Stimulated activated CD8-positive, alpha-beta memory T cell treated with anti-CD3 and anti-CD28 coated beads, Interleukin-4, amount 100 ng/mL, for 48 hours (primary cell): ENCODE results near the gene KRTAP9-7.
"Not testable (repeated sequence)": the region's sequence is repeated elsewhere in the genome, so short reads cannot be mapped to it uniquely, and the experiment has no call there.

Source experiments
- DNase-seq: peaks from one replicate; pipeline ENCODE4 v3.0.0-alpha.2; 2020

KRTAP9-7 gene, protein sequence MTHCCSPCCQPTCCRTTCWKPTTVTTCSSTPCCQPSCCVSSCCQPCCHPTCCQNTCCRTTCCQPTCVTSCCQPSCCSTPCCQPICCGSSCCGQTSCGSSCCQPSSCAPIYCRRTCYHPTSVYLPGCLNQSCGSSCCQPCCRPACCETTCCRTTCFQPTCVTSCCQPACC

DNA sequence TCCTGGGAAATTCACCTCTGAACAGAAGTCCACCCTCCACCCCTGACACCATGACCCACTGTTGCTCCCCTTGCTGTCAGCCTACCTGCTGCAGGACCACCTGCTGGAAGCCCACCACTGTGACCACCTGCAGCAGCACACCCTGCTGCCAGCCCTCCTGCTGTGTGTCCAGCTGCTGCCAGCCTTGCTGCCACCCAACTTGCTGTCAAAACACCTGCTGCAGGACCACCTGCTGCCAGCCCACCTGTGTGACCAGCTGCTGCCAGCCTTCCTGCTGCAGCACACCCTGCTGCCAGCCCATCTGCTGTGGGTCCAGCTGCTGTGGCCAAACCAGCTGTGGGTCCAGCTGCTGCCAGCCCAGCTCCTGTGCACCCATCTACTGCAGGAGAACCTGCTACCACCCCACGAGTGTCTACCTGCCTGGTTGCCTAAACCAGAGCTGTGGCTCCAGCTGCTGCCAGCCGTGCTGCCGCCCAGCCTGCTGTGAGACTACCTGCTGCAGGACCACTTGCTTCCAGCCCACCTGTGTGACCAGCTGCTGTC, at the start of gene KRTAP9-7:
TSS of gene KRTAP9-7 (plus strand) at position 51 of the 543 bp plus-strand sequence. CDS start at position 51, 0 bp downstream.
- not testable (repeated sequence) for DNase-seq

DNA sequence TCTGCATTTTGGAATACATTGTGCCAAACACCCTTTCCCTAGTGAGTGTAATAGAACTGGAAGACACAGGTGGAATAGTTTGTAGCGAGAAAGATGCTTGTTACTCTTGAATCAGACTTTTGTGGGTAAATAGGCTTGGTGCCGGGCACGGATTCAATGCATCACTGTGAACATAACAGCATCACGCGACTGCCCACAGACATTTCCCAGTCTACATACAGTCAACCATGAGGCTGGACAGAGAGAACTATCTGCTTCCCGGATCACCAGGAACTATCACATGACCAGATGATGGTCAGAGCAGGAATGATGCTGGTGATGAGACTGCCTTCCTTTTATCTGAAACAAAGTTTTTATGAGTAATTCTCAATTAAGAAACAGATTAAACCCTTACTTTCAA, 49.4 kb upstream of the KRTAP9-7 start:
- no peak for DNase-seq

DNA sequence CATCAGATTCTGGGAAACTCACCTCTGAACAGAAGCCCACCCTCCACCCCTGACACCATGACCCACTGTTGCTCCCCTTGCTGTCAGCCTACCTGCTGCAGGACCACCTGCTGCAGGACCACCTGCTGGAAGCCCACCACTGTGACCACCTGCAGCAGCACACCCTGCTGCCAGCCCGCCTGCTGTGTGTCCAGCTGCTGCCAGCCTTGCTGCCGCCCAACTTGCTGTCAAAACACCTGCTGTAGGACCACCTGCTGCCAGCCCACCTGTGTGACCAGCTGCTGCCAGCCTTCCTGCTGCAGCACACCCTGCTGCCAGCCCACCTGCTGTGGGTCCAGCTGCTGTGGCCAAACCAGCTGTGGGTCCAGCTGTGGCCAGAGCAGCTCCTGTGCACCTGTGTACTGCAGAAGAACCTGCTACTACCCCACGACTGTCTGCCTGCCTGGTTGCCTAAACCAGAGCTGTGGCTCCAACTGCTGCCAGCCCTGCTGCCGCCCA, 48.9 kb upstream of the KRTAP9-7 start, which contains the start of gene KRTAP9-2:
TSS of gene KRTAP9-2 (plus strand) at position 51 of the 498 bp plus-strand sequence. CDS start at position 58, 7 bp downstream.
- not testable (repeated sequence) for DNase-seq

DNA sequence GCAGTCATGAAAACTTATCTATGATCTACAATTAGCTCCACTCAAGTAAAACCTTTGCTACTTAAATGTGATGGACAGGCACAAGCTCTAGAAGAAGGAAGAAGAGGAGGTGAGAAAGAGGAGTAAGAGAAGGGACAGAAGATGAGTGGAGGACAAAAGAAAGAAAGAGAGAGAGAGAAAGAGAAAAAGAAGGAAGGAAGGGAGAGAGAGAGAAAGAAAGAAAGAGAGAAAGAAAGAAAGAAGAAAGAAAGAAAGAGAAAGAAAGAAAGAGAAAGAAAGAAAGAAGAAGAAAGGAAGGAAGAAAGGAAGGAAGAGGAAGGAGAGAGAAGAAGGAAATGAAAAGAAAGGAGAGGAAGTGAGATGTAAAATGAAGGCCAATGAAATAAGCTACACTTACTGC, 45.4 kb upstream of the KRTAP9-7 start:
- DNase-seq = no peak

DNA sequence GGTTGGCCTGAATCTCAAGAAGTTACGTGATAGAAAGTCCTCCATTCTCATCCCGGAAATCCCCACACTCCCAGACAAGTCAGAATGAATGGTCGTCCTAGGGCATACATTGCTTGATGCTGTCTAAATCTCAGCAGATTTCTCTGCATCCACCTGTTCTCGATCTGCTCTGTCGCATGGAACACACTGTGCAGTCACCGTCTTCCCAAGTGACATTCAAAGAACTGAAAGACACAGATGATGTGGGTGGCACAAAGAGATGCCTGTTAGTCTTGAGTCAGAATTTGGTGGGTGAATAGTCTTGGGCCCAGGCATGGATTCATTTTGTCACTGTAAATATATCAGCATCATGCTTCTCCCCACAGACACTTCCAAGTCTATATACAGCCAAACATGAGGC, 43.8 kb upstream of the KRTAP9-7 start:
- no peak for DNase-seq

DNA sequence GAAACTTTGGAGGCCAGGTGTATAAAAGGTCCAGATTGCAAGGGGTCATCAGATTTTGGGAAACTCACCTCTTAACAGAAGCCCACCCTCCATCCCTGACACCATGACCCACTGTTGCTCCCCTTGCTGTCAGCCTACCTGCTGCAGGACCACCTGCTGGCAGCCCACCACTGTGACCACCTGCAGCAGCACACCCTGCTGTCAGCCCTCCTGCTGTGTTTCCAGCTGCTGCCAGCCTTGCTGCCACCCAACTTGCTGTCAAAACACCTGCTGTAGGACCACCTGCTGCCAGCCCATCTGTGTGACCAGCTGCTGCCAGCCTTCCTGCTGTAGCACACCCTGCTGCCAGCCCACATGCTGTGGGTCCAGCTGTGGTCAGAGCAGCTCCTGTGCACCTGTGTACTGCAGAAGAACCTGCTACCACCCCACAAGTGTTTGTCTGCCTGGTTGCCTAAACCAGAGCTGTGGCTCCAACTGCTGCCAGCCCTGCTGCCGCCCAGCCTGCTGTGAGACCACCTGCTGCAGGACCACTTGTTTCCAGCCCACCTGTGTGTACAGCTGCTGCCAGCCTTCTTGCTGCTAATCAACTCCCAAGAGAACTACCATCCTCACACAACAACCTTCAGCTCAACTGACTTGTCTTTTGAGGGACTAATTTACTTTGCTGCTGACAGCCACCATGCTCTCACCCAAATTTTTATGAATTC, 42.9 kb upstream of the KRTAP9-7 start, which contains the start of gene KRTAP9-3:
TSS of gene KRTAP9-3 (plus strand) at position 51 of the 707 bp plus-strand sequence. CDS start at position 104, 53 bp downstream.
- not testable (repeated sequence) for DNase-seq

DNA sequence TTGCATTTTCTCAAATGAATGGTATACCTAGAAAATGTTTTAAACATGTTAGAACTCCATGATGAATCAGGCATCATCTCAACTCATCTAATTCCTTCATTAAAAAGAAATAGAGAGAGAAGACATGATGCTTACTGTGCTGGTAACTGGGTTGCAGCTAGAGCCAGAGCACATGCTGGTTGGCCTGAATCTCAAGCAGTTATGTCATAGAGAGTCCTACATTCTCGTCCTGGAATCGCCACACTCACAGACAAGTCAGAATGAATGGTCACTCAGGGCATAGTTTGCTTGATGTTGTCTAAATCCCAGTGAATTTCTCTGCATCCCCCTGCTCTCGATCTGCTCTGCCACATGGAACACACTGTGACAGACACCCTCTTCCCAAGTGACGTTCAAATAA, 38.4 kb upstream of the KRTAP9-7 start:
- DNase-seq = not testable (repeated sequence)

DNA sequence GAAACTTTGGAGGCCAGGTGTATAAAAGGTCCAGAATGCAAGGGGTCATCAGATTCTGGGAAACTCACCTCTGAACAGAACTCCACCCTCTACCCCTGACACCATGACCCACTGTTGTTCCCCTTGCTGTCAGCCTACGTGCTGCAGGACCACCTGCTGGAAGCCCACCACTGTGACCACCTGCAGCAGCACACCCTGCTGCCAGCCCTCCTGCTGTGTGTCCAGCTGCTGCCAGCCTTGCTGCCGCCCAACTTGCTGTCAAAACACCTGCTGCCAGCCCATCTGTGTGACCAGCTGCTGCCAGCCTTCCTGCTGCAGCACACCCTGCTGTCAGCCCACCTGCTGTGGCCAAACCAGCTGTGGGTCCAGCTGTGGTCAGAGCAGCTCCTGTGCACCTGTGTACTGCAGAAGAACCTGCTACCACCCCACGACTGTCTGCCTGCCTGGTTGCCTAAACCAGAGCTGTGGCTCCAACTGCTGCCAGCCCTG, 37.5 kb upstream of the KRTAP9-7 start, which contains the start of gene KRTAP9-8:
TSS of gene KRTAP9-8 (plus strand) at position 51 of the 489 bp plus-strand sequence. CDS start at position 104, 53 bp downstream.
- not testable (repeated sequence) for DNase-seq

DNA sequence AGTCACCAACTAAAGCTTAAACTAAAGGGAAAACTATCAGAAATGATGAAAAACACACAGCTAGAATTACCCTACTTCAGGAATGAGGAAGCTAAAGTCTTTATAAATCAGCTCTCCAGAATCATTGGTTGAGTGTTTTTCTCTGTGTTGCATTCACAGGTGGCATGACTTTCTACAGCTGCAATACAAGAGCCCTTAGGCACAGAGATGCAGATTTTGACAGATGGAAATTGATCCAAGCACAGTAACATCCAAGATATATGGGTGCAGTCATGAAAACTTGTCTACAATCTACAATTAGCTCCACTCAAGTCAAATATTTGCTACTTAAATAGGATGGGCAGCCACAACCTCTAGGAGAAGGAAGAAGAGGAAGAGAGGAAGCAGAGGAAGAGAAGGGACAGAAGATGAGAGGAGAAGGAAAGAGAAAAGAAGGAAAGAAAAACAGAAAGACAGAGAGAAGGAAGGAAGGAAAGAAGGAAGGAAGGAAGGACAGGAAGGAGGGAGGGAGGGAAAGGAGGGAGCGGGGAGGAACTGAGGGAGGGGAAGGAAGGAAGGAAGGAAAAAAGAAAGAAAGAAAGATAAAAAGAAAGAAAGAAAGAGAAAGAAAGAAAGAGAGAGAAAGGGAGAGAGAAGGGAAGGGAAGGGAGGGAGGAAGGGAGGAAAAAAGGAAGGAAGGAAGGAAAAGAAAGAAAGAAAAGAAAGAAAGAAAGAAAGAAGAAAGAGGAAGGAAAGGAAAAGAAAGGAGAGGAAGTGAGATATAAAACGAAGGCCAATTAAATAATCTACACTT, 28.3 kb upstream of the KRTAP9-7 start:
- not testable (repeated sequence) for DNase-seq

DNA sequence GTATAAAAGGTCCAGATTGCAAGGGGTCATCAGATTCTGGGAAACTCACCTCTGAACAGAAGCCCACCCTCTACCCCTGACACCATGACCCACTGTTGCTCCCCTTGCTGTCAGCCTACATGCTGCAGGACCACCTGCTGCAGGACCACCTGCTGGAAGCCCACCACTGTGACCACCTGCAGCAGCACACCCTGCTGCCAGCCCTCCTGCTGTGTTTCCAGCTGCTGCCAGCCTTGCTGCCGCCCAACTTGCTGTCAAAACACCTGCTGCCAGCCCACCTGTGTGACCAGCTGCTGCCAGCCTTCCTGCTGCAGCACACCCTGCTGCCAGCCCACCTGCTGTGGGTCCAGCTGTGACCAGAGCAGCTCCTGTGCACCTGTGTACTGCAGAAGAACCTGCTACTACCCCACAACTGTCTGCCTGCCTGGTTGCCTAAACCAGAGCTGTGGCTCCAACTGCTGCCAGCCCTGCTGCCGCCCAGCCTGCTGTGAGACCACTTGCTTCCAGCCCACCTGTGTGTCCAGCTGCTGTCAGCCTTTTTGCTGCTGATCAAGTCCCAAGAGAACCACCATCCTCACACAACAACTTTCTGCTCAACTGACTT, 25.8 kb upstream of the KRTAP9-7 start, which contains the start of gene KRTAP9-4:
TSS of gene KRTAP9-4 (plus strand) at position 51 of the 604 bp plus-strand sequence. CDS start at position 85, 34 bp downstream.
- not testable (repeated sequence) for DNase-seq

DNA sequence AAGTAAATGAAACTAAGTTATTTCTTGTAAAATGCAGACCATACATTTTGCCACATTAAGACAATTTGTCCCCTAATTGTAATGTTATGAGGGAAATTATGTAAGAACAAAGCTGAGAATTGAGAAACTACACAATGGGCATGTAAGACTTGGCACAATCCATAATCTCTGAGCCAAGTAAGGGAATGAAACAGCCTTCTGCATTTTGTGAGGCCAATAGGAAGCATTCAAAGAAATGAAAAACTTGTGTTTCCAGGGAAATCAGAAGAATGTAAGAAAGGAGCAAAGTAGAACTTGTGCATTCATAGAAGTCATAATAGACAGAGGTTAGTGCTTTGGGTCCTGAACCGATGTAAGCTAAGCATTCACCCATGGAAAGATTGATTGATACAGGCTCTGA, 24.2 kb upstream of the KRTAP9-7 start:
- DNase-seq = no peak

DNA sequence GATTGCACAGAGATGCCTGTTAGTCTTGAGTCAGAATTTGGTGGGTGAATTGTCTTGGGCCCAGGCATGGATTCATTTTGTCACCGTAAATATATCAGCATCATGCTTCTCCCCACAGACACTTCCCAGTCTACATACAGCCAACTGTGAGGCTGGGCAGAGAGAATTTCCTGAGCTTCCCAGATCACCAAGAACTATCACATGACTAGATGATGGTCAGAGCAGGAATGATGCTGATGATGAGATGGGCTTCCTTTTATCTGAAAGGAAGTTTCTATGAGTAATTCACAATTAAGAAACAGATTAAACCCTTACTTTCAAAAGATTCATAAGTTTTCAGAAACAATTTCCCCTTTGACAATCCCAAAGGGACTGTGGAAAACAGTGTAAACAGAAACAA, 20.6 kb upstream of the KRTAP9-7 start:
- no peak for DNase-seq

DNA sequence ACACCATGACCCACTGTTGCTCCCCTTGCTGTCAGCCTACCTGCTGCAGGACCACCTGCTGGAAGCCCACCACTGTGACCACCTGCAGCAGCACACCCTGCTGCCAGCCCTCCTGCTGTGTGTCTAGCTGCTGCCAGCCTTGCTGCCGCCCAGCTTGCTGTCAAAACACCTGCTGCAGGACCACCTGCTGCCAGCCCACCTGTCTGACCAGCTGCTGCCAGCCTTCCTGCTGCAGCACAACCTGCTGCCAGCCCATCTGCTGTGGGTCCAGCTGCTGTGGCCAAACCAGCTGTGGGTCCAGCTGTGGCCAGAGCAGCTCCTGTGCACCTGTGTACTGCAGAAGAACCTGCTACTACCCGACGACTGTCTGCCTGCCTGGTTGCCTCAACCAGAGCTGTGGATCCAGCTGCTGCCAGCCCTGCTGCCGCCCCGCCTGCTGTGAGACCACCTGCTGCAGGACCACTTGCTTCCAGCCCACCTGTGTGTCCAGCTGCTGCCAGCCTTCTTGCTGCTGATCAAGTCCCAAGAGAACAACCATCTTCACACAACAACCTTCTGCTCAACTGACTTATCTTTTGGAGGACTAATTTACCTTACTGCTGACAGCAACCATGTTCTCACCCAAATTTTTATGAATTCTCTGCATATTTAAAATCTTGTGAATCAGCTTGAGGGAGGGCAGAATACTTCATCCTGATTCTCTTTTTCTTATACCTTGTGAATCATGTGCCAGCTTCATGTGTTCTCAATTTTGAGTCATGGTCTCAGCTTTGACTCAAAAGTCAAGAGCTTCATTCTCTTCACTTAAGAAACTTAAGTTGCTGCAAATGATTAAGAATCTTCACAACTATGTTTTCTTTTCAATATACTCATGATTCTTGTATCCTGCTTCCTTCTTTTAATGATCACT, 19.9 kb upstream of the KRTAP9-7 start, which contains the start of gene KRTAP9-9:
TSS of gene KRTAP9-9 (plus strand) at position 4 of the 910 bp plus-strand sequence.
- DNase-seq = not testable (repeated sequence)

DNA sequence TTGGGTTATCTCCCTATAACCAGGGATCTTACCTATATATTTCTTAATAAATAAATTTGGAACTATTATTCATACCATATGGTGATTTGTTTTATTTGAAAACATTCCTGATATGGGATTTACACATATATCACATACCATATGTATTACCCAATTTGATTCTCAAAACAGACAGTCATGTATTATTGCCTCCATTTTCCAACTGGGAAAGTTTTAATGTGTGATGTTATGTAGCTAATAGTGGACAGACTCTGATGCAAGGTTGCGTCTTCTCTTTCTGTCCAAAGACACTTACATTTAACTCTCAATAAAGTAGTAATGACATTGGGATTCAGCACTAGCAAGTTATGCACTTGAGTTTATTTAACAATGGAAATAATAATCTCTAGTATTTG, 19.2 kb upstream of the KRTAP9-7 start:
- no peak for DNase-seq

DNA sequence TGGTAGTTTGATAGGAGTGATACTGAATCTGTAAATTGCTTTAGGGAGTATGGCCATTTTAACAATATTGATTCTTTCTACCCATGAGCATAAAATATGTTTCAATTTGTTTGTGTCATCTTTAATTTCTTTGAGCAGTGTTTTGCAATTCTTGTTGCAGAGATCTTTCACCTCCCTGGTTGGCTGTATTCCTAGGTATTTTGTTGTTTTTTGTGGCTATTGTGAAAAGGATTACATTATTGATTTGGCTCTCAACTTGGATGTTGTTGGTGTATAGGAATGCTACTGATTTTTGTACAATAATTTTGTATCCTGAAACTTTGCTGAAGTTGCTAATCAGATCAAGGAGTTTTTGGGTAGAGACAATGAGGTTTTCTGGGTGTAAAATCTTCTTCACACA, 17.1 kb upstream of the KRTAP9-7 start:
- no peak for DNase-seq

DNA sequence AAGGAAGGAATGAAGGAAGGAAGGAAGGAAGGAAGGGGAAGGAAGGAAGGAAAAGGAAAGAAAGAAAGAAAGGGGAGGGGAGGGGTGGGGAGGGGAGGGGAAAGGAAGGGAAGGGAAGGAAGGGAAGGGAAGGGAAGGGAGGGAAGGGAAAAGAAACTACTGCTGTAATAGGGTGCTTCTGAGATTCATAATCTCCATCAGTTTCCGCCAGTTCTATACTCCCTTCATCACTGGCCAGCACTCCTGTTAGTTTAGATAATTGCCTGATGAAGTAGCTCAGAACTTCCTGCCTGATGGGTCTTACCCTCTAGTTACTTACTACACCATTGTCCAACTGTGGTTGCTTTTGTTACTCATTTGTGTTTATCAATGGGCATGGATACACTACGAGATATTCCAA, 12.3 kb upstream of the KRTAP9-7 start:
- no peak for DNase-seq

DNA sequence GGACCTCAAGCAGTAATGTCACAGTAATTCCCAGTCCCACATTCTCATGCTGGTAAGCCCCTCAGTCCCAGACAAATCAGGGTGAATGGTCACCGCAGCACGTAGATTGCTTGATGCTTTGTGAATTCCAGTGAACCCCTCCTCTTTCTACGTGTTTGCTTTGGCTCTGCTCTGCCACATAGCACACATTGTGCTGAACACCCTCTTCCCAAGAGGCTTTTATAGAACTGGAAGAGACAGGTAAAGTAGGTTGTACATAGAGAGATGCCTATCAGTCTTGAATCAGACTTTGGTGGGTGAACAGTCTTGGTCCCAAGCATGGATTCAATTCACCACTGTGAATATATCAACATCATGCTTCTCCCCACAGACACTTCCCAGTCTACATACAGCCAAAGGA, 10.9 kb upstream of the KRTAP9-7 start:
- no peak for DNase-seq

DNA sequence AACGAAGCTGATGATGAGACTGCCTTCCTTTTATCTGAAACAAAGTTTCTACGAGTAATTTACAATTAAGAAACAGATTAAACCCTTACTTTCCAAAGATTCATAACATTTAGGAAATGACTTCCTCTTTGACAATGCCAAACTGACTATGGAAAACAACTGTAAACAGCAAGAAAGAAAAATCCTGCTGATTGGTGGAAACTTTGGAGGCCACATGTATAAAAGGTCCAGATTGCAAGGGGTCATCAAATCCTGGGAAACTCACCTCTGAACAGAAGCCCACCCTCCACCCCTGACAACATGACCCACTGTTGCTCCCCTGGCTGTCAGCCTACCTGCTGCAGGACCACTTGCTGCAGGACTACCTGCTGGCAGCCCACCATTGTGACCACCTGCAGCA, 10.4 kb upstream of the KRTAP9-7 start, which contains the start of gene KRTAP9-6:
TSS of gene KRTAP9-6 (plus strand) at position 301 of the 400 bp plus-strand sequence. CDS start at position 301, 0 bp downstream.
- no peak for DNase-seq

DNA sequence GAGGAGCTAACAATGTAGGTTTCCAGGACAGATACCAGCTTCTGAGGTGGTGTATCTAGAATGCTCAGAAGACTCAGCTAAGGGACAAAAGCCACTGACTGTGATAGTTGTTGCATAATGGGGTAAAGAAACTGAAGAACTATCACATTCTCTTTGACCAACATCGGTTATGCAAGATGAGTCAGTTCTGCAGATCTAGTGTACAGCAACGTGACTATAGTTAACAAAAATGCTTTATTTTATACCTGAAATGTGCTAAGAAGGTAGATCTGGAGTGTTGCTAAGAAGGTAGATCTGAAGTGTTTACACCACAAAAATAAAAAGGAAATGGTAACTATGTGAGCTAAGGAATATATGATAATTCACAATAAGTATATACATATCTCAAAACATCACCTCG, 7.8 kb upstream of the KRTAP9-7 start:
- no peak for DNase-seq

DNA sequence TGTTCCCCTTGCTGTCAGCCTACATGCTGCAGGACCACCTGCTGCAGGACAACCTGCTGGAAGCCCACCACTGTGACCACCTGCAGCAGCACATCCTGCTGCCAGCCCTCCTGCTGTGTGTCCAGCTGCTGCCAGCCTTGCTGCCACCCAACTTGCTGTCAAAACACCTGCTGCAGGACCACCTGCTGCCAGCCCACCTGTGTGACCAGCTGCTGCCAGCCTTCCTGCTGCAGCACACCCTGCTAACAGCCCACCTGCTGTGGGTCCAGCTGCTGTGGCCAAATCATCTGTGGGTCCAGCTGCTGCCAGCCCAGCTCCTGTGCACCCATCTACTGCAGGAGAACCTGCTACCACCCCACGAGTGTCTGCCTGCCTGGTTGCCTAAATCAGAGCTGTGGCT, 4.2 kb upstream of the KRTAP9-7 start:
- not testable (repeated sequence) for DNase-seq

DNA sequence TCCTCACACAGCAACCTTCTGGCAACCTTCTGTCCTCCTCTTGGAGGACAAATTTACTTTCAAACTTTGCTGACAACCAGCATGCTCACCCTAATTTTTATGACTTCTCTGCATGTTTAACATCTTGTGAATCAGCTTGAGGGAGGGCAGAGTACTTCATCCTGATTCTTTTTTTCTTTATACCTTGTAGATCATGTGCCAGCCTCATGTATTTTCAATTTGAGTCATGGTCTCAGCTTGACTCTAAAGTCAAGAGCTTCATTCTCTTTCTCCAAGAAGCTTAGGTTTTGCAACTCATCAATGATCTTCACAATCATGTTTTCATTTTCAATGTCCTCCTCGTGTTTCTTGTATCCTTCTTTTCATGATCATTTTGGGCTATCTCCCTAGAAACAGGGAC, 3.6 kb upstream of the KRTAP9-7 start:
- DNase-seq = no peak
